ENCODE data around the gene IGF2BP2.

IGF2BP2 gene

DNA sequence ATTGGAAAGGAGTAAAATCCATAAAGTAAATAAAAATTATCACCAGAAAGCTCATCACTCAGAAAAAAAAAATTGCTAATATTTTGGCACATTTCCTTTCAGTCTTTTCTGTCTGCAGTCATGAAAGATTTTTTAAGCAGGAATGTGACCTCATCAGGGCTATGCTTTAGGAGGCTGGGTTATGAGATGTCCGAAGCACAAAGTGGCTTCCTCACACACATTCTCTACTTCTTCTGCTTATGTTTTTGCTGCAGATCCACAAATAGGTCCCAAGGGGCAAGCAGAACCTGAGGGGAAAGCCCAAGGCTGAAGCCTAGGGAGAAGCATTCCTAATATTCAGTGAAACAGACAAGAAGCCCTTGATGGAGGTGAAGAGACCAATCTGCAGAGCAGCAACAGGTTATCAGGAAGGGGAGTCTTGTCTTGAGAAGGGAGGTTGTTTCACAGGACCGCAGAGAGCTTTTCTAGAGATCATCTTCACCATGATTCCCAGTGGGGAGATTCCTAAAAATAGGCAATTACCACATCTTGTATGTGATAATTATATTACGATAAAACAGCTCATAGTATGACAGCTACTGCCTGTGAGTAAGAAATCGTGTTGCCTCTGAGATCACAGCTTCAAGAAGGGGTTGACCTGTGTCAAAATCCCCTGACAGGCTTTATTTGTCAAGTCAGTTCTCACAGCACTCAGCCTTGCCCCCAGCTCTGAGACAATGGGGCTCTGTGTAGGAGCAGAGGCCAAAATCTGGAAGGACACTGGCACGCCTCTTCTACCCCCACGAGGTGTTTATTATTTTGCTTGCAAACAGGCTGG, 60.5 kb downstream of the IGF2BP2 start:
- no peak for DNase-seq

DNA sequence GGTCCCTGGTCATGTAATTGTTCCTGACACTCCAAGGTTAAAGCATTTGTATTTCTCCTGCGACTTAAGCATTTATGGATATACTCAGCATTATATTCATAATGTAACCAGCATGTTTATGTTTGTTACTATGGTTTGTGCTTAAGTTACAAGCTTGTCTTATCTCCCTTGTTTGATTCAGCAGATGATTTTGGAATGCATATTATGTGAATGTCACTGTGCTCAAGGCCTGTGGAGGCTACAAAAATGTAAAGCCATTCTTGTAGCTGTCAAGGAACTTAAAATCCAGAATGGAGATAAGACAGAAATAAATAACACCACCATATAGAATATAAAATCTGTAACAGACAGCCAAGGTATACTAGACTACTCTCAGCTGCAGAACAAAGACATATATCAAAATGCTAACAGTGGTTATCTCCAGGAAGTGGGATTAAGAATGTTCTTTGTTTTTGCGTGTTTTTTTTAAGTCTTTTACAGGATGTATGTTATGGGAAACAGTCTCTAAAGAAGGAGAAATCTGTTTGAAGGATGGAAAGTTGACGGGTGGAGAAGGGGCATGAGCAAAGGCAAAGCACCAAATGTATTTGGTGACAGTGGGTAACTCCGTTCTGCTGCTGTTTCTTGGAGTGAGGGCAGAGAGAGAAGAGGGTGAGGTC, 61.4 kb downstream of the IGF2BP2 start:
- DNase-seq: no peak

DNA sequence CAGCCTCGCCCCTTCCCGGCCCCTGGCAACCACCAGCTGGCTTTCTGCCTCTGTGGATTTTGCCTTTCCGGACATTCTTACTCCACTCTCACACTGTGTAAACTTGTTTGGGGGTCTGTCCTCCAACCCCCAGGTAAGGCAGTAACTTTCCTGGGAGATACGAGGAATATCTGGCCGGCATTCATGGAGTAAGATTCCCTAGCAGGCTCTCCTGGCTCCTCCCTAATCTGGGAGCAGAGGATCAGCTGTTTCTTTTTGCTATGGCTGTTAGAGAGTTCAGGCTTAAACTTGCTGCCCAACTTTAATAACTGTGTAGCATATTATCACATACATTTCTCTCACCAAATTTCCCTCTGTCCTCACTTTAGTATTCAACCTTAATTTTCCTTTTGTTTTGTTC, 64.3 kb downstream of the IGF2BP2 start:
- DNase-seq: no peak

DNA sequence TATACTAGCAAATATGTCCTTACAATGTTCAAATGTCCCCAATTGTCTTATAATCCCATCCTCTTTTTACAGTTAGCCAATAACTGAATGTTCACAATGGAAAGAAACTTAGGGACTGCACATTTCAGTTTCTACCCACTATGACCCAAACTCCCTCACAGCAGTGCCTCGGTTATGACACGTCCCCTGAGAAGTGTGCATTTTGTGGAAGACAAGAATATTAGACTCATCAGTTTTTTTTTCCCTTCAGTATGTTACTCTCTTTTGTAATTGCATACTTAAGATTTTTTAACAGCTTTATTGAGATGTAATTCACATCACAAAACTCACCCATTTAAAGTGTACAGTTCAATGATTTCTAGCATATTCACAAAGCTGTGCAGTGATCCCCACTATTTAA, 64.8 kb downstream of the IGF2BP2 start:
- DNase-seq: no peak

DNA sequence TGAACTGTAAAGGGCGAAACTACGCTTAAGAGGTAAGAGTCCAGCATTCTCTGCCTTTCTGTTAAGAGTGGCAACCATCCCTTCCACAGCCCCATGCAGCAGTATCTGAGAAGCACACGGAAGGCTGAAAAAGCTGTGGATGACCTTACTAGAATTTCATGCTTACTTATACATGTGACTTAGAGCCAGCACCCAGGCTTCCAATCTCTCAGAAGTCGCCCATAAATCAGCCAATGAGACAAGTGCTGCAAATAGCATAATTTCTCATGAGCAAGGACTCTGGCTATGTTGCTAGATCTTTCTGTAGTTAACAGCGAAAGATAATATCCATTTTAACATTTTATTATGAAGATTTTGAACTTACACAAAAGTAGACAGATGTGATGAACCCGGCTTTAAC, 65.3 kb downstream of the IGF2BP2 start:
- DNase-seq: no peak

DNA sequence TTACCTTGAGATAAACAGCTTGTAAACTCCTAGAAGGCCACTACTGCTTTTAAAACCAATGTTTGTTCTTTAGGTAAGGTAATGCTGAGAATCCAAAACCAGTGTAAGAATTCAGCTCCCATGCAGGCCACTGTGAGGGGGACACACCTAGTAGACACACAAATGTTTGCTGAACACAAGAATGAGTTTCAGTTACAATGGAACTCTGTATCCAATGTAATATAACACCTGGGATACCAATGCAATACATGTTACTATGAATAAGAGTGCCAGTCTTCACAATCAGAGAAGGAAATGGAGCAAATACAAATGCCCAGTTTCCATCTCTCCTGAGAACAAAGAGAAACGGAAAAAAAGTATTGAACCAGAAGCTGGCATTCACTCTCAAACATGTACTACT, 65.9 kb downstream of the IGF2BP2 start:
- no peak for DNase-seq

DNA sequence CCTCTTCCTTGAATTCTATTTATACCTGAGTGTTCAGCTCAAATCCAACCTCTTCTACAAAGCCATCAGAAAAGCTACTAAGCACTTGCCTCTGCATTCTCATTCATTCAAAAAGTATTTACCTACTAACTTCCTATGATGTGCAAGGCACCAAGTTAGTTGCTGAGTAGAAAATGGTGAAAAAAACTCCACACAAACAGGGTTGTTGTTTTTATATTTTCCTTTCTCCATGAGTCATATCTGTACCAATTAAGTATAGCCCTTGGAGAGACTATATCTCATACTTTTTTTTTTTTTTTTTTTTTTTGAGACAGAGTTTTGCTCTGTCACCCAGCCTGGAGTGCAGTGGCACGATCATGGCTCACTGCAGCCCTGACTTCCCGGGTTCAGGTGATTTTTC, 67.7 kb downstream of the IGF2BP2 start:
- DNase-seq: no peak

DNA sequence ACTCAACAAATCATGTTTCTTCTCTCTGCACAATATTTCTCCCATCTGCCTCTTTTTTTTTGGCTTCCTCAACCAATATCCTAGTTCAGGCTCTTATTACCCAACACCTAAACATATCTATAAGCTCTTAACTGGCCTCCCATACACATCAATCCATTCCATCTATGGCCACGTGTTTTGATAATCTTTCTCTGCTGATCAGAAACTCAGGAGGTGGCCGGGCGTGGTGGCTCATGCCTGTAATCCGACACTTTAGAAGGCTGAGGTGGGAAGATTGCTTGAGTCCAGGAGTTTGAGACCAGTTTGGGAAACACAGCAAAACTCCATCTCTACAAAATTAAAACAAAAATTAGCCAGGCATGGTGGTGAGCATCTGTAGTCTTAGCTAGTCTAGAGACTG, 68.4 kb downstream of the IGF2BP2 start:
- no peak for DNase-seq

DNA sequence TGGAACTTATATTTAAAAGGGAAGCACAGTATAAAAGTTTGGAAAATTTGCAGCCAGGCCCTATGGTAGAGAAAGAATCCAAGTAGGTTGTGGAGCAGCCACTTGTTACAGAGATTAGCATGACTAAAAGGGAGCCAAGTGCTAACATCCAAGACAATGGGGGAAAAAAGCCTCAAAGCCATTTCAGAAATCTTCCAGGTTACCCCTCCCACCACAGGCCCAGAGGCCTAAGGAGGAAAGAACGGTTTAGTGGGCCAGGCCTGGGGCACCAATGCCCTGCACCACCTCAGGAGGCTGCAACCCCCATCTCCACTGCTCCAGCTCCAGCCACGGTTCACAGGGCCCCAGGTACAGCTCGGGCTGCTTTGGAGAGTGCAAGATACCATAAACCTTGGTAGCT, 69.9 kb downstream of the IGF2BP2 start:
- DNase-seq: no peak

DNA sequence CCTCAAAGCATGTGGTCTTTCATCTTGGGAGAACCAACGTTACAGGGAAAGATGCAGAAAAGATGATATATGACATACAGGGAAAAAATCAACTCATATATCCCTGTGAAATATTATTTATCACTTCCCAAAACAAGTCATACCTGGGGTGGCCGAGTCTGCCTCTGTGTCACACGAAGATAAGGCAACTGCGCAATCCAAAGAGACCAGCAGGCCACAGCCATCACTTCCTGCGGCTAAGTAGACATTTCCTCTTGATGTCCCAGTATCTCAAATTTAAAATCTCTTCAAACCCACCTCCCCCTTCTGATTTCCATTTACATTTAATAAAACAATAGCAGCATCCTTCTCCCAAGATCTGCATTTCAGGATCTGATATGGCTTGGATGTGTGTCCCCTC, 71.5 kb downstream of the IGF2BP2 start:
- DNase-seq: no peak

DNA sequence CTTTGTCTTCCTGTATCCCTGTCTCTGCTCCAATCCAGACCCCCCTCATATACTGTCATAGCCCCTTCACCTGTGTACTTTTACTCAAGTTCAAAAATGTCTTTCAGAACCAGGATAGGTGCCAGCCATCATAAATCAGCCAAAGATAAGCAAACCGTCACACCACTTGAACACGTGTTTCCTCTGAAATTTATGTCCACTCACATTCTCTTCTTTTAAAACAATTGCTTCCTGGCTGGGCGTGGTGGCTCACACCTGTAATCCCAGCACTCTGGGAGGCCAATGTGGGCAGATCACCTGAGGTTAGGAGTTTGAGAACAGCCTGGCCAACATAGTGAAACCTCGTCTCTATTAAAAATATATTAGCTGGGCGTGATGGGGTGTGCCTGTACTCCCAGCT, 74.1 kb downstream of the IGF2BP2 start:
- DNase-seq: no peak

DNA sequence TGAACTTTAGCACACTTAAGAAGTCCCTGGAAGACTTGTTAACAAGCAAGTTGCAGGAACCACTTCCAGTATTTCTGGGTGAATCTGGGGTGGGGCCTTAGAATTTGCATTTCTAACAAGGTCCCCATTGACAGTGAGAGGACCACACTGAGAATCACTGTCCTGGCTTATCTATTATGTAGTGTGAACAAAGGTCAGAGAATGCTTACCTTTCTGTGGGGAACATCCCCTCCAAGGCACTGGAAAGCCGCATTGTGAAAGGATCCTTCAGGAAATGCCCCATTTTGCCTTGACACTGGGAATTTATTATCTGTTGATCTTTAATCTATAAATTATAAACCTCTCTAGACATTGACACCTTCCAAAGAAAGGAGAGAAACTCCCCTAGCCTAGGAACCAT, 74.8 kb downstream of the IGF2BP2 start:
- no peak for DNase-seq

DNA sequence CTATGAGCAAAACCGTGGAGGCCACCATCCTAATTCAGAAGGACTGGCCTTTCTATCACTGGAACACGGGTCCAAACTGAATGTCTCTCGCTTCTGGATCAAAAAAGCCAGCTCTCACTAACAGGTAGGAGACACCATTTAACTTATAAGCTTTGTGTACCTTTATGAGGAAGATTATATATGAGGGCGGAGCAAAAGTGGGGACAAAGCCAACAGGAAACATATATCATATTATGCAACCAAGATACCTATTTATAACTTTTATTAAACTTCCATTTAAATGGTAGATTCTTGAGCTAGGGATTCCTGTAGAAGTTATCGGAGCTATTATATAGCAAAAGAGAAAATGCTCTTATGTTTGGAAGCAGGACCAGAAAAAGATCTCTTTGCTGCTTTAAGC, 78.4 kb downstream of the IGF2BP2 start:
- DNase-seq: no peak

DNA sequence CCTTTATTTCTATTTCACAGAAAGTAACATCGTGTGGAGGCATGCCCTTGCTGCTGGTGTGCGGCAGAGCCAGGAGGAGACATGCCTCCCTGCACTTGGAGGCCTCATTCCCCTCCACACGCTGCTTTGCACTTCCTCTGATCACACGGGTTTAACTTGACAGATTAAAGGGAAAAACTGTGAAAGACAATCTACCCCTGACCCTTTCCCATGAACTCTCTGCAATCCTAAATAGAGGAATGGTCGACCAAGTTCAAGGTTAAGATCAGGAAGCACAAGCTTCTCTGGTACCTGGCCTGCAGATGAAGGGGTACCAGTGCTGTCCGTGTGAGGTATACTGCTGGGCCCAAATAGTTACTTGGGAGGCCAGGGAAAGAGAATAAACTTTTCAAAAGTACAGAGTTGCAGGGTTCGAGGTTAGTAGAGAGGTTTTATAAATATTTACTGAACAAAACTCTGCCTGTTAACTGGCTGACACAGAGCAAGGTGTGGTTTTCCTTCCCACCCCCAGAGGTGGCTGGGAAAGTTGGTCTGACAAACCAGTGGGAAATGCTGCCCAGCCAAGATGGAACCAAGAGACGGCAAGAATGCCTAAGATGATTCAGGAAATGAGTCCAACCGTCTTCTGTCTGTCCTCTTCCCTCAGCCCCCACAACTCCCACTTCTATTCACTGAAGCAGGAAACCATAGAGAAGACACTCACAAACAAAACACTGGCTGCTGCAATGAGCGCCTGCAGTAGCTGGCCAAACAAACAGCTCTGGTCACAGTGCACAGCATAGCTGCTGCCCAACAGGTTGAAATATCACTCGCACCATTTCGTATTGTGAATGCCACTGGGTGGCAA, 79.6 kb downstream of the IGF2BP2 start:
- no peak for DNase-seq

DNA sequence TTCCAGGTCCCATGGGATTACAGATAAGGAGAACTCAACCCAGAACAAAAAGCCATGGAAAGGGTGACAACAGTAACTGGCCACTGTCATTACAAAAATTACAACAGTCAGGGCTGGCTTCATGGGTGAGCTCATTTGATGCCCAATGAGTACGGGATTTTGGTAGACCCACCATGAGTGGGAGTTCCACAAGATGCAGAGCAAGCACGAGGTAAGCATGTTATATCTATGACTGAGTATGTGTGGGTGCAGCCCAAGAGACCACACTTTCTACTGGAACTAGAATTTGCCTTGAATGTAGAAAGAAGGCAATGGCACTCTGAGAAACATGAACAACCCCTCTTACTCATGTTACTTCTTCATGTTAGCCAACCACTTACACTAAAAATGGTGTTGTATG, 83.3 kb downstream of the IGF2BP2 start:
- no peak for DNase-seq

DNA sequence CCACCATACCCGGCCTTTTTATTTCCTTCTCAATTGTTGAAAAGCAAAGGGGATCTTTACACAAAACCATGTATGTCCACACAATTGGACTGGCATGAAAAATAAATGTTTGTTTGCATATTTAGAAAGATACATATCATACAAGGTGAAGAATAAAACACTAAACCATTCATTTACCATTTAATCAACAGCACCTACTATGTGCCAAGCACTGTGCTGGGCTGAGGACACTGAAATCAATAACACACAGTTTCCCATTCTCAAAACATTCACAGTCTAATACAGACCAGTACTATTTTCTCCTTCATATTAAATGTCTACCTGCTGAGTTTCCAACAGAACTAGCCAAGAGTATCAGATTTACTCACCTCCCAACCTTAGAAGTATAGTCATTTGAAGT, 84.7 kb downstream of the IGF2BP2 start:
- DNase-seq: no peak

DNA sequence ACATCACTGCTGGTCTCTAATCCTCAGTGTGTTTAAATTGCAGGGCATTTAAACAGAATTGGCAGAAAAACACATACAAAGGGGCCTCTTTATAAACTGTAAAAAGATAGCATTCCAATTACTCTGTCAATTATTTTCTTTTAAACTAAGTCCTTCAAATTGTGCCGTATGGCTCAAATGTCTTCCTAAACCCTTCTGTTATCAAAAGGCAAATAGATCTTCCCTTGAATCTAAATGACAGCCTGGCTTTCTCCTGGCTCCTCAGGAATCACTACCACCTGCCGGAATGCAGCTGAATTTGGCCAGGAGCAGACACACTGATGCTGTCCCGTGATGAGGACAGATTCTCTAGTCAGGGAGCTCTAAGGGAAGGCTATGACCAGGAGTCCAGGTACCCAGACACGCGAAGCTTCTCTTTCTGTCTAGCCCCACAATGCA, 85.6 kb downstream of the IGF2BP2 start:
- DNase-seq: no peak

DNA sequence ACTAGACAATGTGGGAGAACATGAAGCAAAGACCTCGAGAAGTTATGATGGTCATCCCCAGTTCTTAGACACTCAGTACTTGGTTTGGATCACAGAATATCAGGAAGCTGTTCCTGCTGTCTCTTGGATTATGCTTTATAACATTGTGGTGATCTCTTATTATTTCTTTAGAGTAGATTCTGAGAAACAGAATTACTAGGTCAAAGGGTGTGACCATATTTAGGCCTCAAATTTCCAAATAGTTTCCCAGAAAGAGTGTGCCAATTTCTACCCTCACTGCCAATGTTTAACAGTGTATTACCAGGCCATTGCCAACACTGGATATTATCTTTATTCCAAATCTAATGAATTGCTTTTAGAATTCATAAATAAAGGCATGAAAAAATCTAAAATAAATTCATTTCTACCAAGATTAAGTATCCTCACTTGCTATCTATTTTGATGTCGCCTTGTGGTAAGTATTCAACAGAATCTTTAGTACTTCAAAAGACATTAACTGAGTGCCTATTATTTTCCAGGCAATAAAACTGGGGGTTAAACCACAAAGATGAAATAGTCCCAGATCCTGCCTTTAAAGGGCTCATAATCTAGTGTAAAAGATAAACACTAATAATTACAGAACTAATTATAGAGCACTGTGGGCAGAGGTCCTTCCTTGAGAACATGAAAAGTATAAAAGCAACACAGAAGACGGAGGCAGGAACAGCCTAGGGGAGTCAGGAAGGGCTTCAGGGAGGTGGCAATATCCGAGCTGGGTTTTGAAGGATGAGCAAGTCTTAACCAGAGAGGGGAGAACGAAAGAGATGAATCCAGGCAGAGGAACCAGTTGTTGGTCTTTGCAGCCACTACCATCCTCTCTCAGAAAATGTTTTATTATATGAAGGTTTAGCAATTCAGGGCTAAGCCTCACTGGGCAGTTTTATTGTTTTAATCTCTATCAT, 86.8 kb downstream of the IGF2BP2 start:
- DNase-seq: no peak

DNA sequence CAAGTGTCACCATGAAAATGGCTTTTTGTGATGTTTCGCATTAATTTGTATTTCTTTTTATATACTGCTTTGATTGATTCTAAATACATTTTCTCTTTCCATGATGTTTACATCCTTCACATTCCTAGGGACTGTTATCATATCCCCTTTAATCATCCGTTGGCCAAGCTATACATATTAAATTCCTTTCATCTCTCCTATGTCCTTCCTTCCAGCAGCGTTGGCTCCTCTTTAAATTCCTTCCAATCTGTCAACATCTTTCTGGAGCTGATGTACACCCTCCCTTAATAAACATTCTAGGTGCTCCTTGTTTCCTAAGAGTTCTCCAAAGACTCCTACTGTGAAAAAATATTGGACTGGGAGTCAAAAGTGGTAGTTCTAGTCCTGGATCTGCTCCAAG, 87.8 kb downstream of the IGF2BP2 start:
- DNase-seq: no peak

DNA sequence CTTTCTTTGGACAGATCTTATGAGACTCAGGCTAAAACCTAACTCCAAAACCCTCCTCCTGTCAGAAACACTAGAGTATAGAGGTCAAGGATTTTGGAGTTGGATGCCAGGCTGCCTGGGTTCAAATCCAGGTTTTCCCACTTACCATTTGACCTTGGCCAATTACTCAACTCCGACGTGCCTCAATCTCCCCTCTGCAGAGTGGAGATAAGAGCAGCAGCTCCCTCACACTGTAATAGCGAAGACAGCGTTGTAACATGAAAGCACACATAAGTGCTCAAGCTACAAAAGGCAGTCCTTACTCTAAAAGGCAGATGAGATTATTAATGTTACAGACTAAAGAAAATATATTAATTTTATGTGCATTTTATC, 90.1 kb downstream of the IGF2BP2 start:
- DNase-seq: no peak

DNA sequence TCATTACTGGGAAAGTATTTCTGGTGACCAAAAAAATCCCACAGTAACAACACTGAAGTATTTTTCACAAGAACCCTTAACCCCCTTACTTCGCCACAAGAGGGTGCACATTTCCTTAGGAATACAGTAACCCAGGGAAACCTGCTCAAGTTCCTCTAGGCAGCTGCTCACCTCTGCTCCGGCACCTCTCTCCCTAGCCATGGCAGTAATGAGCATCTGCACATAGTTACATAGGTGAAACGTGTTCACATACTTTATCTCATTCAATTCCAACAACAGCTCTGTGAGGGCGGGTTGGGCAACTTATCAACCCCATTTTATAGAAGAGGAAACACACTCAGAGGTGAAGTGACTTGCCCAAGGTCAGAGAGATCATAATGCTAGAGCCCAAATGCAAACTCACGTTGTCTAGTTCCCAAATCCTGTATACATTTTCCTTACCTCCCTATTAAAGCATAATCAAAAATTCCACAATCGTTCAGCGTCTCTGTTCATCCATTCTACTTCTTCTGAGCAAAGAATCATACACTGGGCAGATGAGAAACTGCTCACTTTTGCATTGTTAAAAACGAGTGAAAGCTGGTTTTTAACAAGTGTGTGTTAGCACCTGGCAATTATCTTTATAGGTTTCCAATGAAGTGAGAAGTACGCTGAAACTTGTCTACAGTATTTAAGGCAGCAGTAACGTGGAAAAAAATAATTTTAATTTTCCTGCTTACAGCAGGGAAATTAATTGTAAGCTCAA, 90.7 kb downstream of the IGF2BP2 start:
- DNase-seq: no peak

DNA sequence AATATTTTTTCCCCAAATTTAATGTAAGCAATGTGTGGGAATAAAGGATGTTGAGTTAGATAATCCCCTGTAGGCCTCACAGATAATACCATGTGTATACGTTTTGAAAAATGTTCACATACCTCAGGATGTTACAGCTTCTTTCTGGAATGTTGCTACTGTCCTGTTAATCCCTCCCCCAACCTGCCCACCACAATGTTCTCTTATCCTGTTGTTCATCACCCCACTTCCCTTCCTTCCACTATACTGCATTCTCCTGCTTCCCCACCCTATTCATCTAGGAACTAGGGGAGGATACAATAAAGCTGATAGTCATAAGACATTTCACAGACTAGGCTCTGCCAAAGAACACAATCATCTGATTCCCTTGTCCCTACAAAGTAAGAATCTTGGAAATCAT, 92.1 kb downstream of the IGF2BP2 start:
- DNase-seq: no peak

Data from activated CD4-positive, CD25-positive, alpha-beta regulatory T cell (primary cell).